ENCODE results near the gene GPX4. TPM values are rescaled to one million over a fixed set of nuclear protein-coding genes. Genes with fewer than 3 reads are reported as not detected.

The GPX4 gene
- total and polyA plus RNA-seq, 10 of the 15 experiments (the other 5 are each of a cell fraction or from before 2014, with no cell fraction given), result 33.3 to 749 (median 297) TPM

GRCh38 chr19:1101337-1101698 lies 2.5 kb upstream of the GPX4 start:
- peaks cover 9% of the 10 kb centered on the region for H3K79me2 ChIP-seq (ENCODE audit: control insufficient read depth, insufficient read depth, low read length)
- BruUV-seq (replicated peaks), result no TSS peak
- no peaks in the 10 kb centered on the region for H3K27me3 ChIP-seq (replicated peaks in 1 of 2; ENCODE audit: control insufficient read depth in 2 of 2, insufficient read depth in 2 of 2, low read length in 1 of 2)
- POLR2A ChIA-PET, result interaction anchor here (0.9 to 4.0 kb wide), 5 partner anchors 25 to 103 kb away, joined by 3 to 45 read pairs (median 5); partner anchors contain the start of gene ARHGAP45
- H3K36me3 ChIP-seq (ENCODE audit: control insufficient read depth in 2 of 2, insufficient read depth in 2 of 2, low read length in 1 of 2), result peaks cover 0 to 3% of the 10 kb centered on the region in 2 experiments; a peak in 2 of 4 replicates
- peaks cover 38% of the 10 kb centered on the region for H3K4me1 ChIP-seq (ENCODE audit: control insufficient read depth, insufficient read depth, low read length)
- SMC1A ChIA-PET (ENCODE audit: uncharacterized antibody, unreplicated experiment), result interaction anchor here (1.0 to 1.3 kb wide), 4 partner anchors 30 to 143 kb away, joined by 3 to 5 read pairs (median 3); partner anchors contain the start of gene ARHGAP45
- ATAC-seq (no peak), FAIRE-seq (no peak), DNase-seq (ENCODE audit: low read depth, low spot score) (no peak)
- H3K4me2 ChIP-seq (ENCODE audit: control insufficient read depth, insufficient read depth), result peak overlapping the region; percentile 71; the same call in 1 of the 2 replicates
- WGBS (ENCODE audit: insufficient coverage, insufficient replicate concordance, low lambda C conversion rate, missing lambda C conversion rate), result 51% methylated on average over 9 of the region's 9 CpGs
- H3K4me3 ChIP-seq, result peak overlapping the region; percentile 28; the same call in 1 of the 2 replicates
- in situ Hi-C loops (cut with MboI), result no loop called here
- H2AFZ ChIP-seq (ENCODE audit: control insufficient read depth, low read depth, low read length), result peak overlapping the region; percentile 6
- no peaks in the 10 kb centered on the region; the same call in 2 of the 3 replicates for H3K9me3 ChIP-seq (replicated peaks; ENCODE audit: control insufficient read depth, insufficient read depth, low read length)
- intact Hi-C loops (cut with micrococcal nuclease; ENCODE audit: unreplicated experiment), result loop anchor here (5.0 kb wide), 2 partner anchors 81 to 141 kb away; partner anchors contain the start of gene ATP5F1D
- CTCF ChIA-PET, result interaction anchor here (0.9 to 1.1 kb wide), 3 partner anchors 25 to 143 kb away, joined by 3 to 4 read pairs (median 4); no protein-coding TSS in a partner anchor
- peak overlapping the region; percentile 49; the same call in 1 of the 2 replicates for H3K9ac ChIP-seq (ENCODE audit: control insufficient read depth, insufficient read depth, low read length)
- peak overlapping the region; percentile 90 for H3K27ac ChIP-seq (ENCODE audit: control insufficient read depth, insufficient read depth)
- no peak for TF ChIP-seq POLR2AphosphoS5 (IDR thresholded peaks at IDR 0.05; ENCODE audit: low read length)
- TF ChIP-seq NFYA (IDR thresholded peaks at IDR 0.05; ENCODE audit: borderline replicate concordance, low read depth, low read length), result no peak
- TF ChIP-seq ZNF24 (IDR thresholded peaks at IDR 0.05), result no peak
- no peak for TF ChIP-seq EP300 (IDR thresholded peaks at IDR 0.05; ENCODE audit: borderline replicate concordance in 1 of 2, control insufficient read depth in 1 of 2, low read depth in 2 of 2, low read length in 2 of 2)
- no peak for TF ChIP-seq ZBTB33 (IDR thresholded peaks at IDR 0.05)
- TF ChIP-seq, protein P1, sequence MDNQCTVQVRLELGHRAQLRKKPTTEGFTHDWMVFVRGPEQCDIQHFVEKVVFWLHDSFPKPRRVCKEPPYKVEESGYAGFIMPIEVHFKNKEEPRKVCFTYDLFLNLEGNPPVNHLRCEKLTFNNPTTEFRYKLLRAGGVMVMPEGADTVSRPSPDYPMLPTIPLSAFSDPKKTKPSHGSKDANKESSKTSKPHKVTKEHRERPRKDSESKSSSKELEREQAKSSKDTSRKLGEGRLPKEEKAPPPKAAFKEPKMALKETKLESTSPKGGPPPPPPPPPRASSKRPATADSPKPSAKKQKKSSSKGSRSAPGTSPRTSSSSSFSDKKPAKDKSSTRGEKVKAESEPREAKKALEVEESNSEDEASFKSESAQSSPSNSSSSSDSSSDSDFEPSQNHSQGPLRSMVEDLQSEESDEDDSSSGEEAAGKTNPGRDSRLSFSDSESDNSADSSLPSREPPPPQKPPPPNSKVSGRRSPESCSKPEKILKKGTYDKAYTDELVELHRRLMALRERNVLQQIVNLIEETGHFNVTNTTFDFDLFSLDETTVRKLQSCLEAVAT (IDR thresholded peaks at IDR 0.05), result no peak
- no peak for TF ChIP-seq MYC (IDR thresholded peaks at IDR 0.05; ENCODE audit: insufficient read depth, insufficient read length, insufficient replicate concordance, low read length, severe bottlenecking)
- no peak for TF ChIP-seq WRNIP1 (IDR thresholded peaks at IDR 0.05; ENCODE audit: borderline replicate concordance, low read depth, low read length)
- TF ChIP-seq NFIC (IDR thresholded peaks at IDR 0.05; ENCODE audit: low read depth, low read length), result no peak
- TF ChIP-seq HSF1 (IDR thresholded peaks at IDR 0.05; ENCODE audit: low read depth, low read length), result no peak
- no peak for TF ChIP-seq GATAD2B (conservative IDR thresholded peaks at IDR 0.05; ENCODE audit: low read depth)
- no peak for TF ChIP-seq IKZF2 (IDR thresholded peaks at IDR 0.05)
- TF ChIP-seq MXI1 (IDR thresholded peaks at IDR 0.05; ENCODE audit: low read depth, low read length), result no peak
- no peak for TF ChIP-seq NFYB (IDR thresholded peaks at IDR 0.05; ENCODE audit: insufficient read depth, low read depth, low read length)
- TF ChIP-seq CHD1 (IDR thresholded peaks at IDR 0.05; ENCODE audit: low read depth, low read length), result no peak
- no peak for TF ChIP-seq TCF12 (IDR thresholded peaks at IDR 0.05; ENCODE audit: low read depth, low read length)
- no peak for TF ChIP-seq SREBF1 (IDR thresholded peaks at IDR 0.05; ENCODE audit: low read length)
- TF ChIP-seq YY1 (IDR thresholded peaks at IDR 0.05; ENCODE audit: low read depth, low read length), result no peak
- no peak for TF ChIP-seq RAD51 (IDR thresholded peaks at IDR 0.05)
- H4K20me1 ChIP-seq (ENCODE audit: control insufficient read depth, insufficient read depth), result no peaks in the 10 kb centered on the region; the same call in 1 of the 2 replicates
- RAD21 ChIA-PET (ENCODE audit: unreplicated experiment), result interaction anchor here (2.7 kb wide), 1 partner anchor 44 kb away, joined by 9 read pairs; no protein-coding TSS in a partner anchor
